Amygdala (tissue), 56 donors: Measurements from ENCODE around the gene FRAT2.
"Not testable (repeated sequence)": the region's sequence is repeated elsewhere in the genome, so short reads cannot be mapped to it uniquely, and the experiment has no call there.

Source experiments
- DNase-seq, 56 donors: peaks; one replicate each; lab custom pipeline; 2025; lab: John Stamatoyannopoulos, UW

Gene FRAT2

GRCh38 chr10:97356918-97357317 is 22.4 kb upstream of the FRAT2 start:
- DNase-seq: no peak

GRCh38 chr10:97356318-97356914 is 21.9 kb upstream of the FRAT2 start:
- DNase-seq: no peak

- DNase-seq: peak in 16 of 56 donors; percentile 8 to 59 (median 16)
Measured at GRCh38 chr10:97355571-97355975, 21.0 kb upstream of the FRAT2 start.

GRCh38 chr10:97353945-97354344 is 19.4 kb upstream of the FRAT2 start:
- no peak for DNase-seq

- no peak for DNase-seq
Measured at GRCh38 chr10:97349752-97350513, 15.4 kb upstream of the FRAT2 start.

GRCh38 chr10:97347317-97347716 is 12.8 kb upstream of the FRAT2 start:
- no peak for DNase-seq

GRCh38 chr10:97343664-97344063 is 9.1 kb upstream of the FRAT2 start:
- not testable (repeated sequence) for DNase-seq

GRCh38 chr10:97341416-97341815 is 6.9 kb upstream of the FRAT2 start:
- no peak for DNase-seq

GRCh38 chr10:97338041-97338440 is 3.5 kb upstream of the FRAT2 start:
- peak in 4 of 56 donors; percentile 6 to 36 (median 8) for DNase-seq

GRCh38 chr10:97336942-97337831 is 2.7 kb upstream of the FRAT2 start:
- peak in 3 of 56 donors; percentile 3 to 20 (median 6) for DNase-seq

GRCh38 chr10:97336446-97336845 is 1.9 kb upstream of the FRAT2 start:
- no peak for DNase-seq

GRCh38 chr10:97336006-97336405 is 1.5 kb upstream of the FRAT2 start:
- DNase-seq: no peak

- DNase-seq: no peak
Measured at GRCh38 chr10:97335188-97335619, 675 bp upstream of the FRAT2 start.

GRCh38 chr10:97333601-97334369 is 744 bp downstream of the FRAT2 start:
- DNase-seq: peak in 16 of 56 donors; percentile 6 to 55 (median 30)

- DNase-seq: peak in 2 of 56 donors; percentile 49 to 55
Measured at GRCh38 chr10:97333351-97333600, 1.3 kb downstream of the FRAT2 start.

GRCh38 chr10:97332591-97333350 is 1.8 kb downstream of the FRAT2 start:
- DNase-seq: peak in 41 of 56 donors; percentile 9 to 71 (median 38)

GRCh38 chr10:97331153-97331703 is 3.3 kb downstream of the FRAT2 start:
- no peak for DNase-seq

GRCh38 chr10:97329766-97330165 is 4.8 kb downstream of the FRAT2 start:
- no peak for DNase-seq

- no peak for DNase-seq
Measured at GRCh38 chr10:97328646-97329453, 5.7 kb downstream of the FRAT2 start.
